ENCODE measurements around the gene GLI3.

GRCh38 chr7:42198974-42199668 lies 37.9 kb downstream of the GLI3 start:
- TF ChIP-seq POLR2AphosphoS5 (IDR thresholded peaks at IDR 0.05; ENCODE audit: low read depth, low read length) (no peak), POLR2A (IDR thresholded peaks at IDR 0.05; ENCODE audit: low read depth, low read length) (no peak)

Measured in GM12892 (cell line).